SK-N-SH (cell line): ENCODE results near the gene FOXK1. TPM values are rescaled to one million over a fixed set of nuclear protein-coding genes. Genes with fewer than 3 reads are reported as not detected.

Experiments used
- CTCF ChIA-PET: fragments of 300-600, 350-600 bp; formaldehyde crosslinking; extraction: SDS; loops from one replicate; lab custom pipeline; 2021; lab: Yijun Ruan, JAX
- POLR2A ChIA-PET: fragments of 350-600 bp; sonication (Branson Sonifier 250); formaldehyde crosslinking; extraction: SDS; loops from one replicate; lab custom pipeline; 2020; ENCODE audit warnings: antibody characterized with exemption, inconsistent platforms; lab: Yijun Ruan, JAX
- DNase-seq: peaks from one replicate; pipeline ENCODE4 v3.0.0; 2012
- H2AFZ ChIP-seq: fragments of 200-600 bp; sonication (generic); 2 replicates; pipeline ENCODE4 v1.8.1; 2016; ENCODE audit warnings: antibody characterized with exemption, mild to moderate bottlenecking, low read depth
- H3F3A ChIP-seq: fragments of 200-600 bp; sonication (generic); replicated peaks from 2 replicates; pipeline ENCODE3; 2016; ENCODE audit warnings: antibody characterized with exemption, mild to moderate bottlenecking; ENCODE audit not compliant: insufficient read depth
- H3K27ac ChIP-seq, 2 experiments: fragments of 200-500 bp in 1 of 2; fragments of 200-600 bp in 1 of 2; sonication (Bioruptor generic) in 1 of 2; sonication (generic), shearing (Covaris generic) in 1 of 2; 2 replicates each; pipeline versions ENCODE4 v1.5.1 to v1.6.1; 2014 to 2016; ENCODE audit warnings: low read depth in 2 of 2, inconsistent platforms in 1 of 2, low read length in 1 of 2, mild to moderate bottlenecking in 1 of 2, mixed read lengths in 1 of 2
- H3K27me3 ChIP-seq: fragments of 200-600 bp; sonication (generic), shearing (Covaris generic); 2 replicates; pipeline ENCODE4 v1.6.1; 2016; ENCODE audit warnings: mixed run types; ENCODE audit not compliant: insufficient read depth
- H3K36me3 ChIP-seq, 2 experiments: fragments of 200-500 bp in 1 of 2; fragments of 200-600 bp in 1 of 2; sonication (Bioruptor generic) in 1 of 2; sonication (generic) in 1 of 2; replicated peaks in 1 of 2; 2 replicates each; pipeline versions ENCODE3 to v1.5.1; 2014 to 2016; ENCODE audit warnings: low read length in 1 of 2, mild to moderate bottlenecking in 1 of 2; ENCODE audit not compliant: insufficient read depth in 2 of 2, control insufficient read depth in 1 of 2
- H3K4me1 ChIP-seq, 2 experiments: fragments of 200-500 bp in 1 of 2; fragments of 200-600 bp in 1 of 2; sonication (Bioruptor generic) in 1 of 2; sonication (generic), shearing (Covaris generic) in 1 of 2; 2 replicates each; pipeline versions ENCODE4 v1.5.1 to v1.6.1; 2014 to 2016; ENCODE audit warnings: low read depth in 1 of 2, low read length in 1 of 2, mixed run types in 1 of 2; ENCODE audit not compliant: insufficient read depth in 2 of 2, control insufficient read depth in 1 of 2
- H3K4me2 ChIP-seq: fragments of 200-600 bp; sonication (generic), shearing (Covaris generic); 2 replicates; pipeline ENCODE4 v1.6.1; 2017; ENCODE audit warnings: mixed run types
- H3K4me3 ChIP-seq, 2 experiments: fragments of 200-500 bp in 1 of 2; fragments of 200-600 bp in 1 of 2; sonication (Bioruptor generic) in 1 of 2; sonication (generic), shearing (Covaris generic) in 1 of 2; 2 replicates each; pipeline versions ENCODE4 v1.5.1 to v1.8.1; 2014 to 2016; ENCODE audit warnings: low read depth in 2 of 2, inconsistent platforms in 1 of 2, low read length in 1 of 2, mild to moderate bottlenecking in 1 of 2, mixed read lengths in 1 of 2, moderate library complexity in 1 of 2
- H3K79me2 ChIP-seq: fragments of 200-600 bp; sonication (generic); 2 replicates; pipeline ENCODE4 v1.8.1; 2017; ENCODE audit warnings: mild to moderate bottlenecking; ENCODE audit not compliant: insufficient read depth
- H3K9ac ChIP-seq: fragments of 200-600 bp; sonication (generic); 2 replicates; pipeline ENCODE4 v1.6.1; 2017; ENCODE audit warnings: mixed run types
- H3K9me2 ChIP-seq: fragments of 200-600 bp; sonication (generic); 2 replicates; pipeline ENCODE4 v1.6.1; 2017; ENCODE audit warnings: mixed run types
- H3K9me3 ChIP-seq: fragments of 200-600 bp; sonication (generic); 2 replicates; pipeline ENCODE4 v1.6.1; 2017; ENCODE audit warnings: mixed run types, mild to moderate bottlenecking, moderate library complexity
- H4K20me1 ChIP-seq: fragments of 200-600 bp; sonication (generic); 2 replicates; pipeline ENCODE4 v1.6.1; 2017; ENCODE audit warnings: mild to moderate bottlenecking, mixed run types; ENCODE audit not compliant: insufficient read depth
- CHD2 ChIP-seq: fragments of 150-350 bp; IDR thresholded peaks from 2 replicates; pipeline ENCODE4 v1.6.1; 2018; ENCODE audit warnings: low read length; ENCODE audit not compliant: partially characterized antibody
- EP300 ChIP-seq, 2 experiments: IDR thresholded peaks; 2 replicates each; pipeline versions ENCODE4 v1.4.0 to v1.6.1; 2012; ENCODE audit warnings: borderline replicate concordance in 1 of 2, low read depth in 1 of 2, low read length in 1 of 2
- FOSL2 ChIP-seq: IDR thresholded peaks from 2 replicates; pipeline ENCODE4 v1.4.0; 2012; ENCODE audit warnings: low read depth, mild to moderate bottlenecking, moderate library complexity, borderline replicate concordance
- GABPA ChIP-seq: IDR thresholded peaks from 2 replicates; pipeline ENCODE4 v1.4.0; 2012; ENCODE audit warnings: low read depth, mild to moderate bottlenecking
- GATA2 ChIP-seq: sonication (generic); formaldehyde crosslinking; IDR thresholded peaks from 2 replicates; pipeline ENCODE4 v1.5.0; 2020; ENCODE audit warnings: mild to moderate bottlenecking, missing genetic modification reagents
- MAX ChIP-seq: IDR thresholded peaks from 2 replicates; pipeline ENCODE4 v1.4.0; 2012; ENCODE audit warnings: low read depth
- NFIC ChIP-seq: IDR thresholded peaks from 2 replicates; pipeline ENCODE4 v1.4.0; 2012; ENCODE audit warnings: borderline replicate concordance
- NRF1 ChIP-seq: IDR thresholded peaks from 2 replicates; pipeline ENCODE4 v1.6.1; 2012; ENCODE audit warnings: low read depth, mild to moderate bottlenecking, low read length
- PBX3 ChIP-seq: IDR thresholded peaks from 2 replicates; pipeline ENCODE4; 2012
- POLR2AphosphoS5 ChIP-seq: IDR thresholded peaks from 2 replicates; pipeline ENCODE4 v1.6.1; 2012; ENCODE audit warnings: low read depth, low read length
- RCOR1 ChIP-seq: fragments of 150-350 bp; IDR thresholded peaks from 2 replicates; pipeline ENCODE4 v1.6.1; 2017; ENCODE audit warnings: antibody characterized with exemption, low read length
- REST ChIP-seq: IDR thresholded peaks from 2 replicates; pipeline ENCODE4 v1.6.1; 2012; ENCODE audit warnings: mild to moderate bottlenecking, low read depth, low read length, moderate library complexity
- RFX5 ChIP-seq: IDR thresholded peaks from 2 replicates; pipeline ENCODE4 v1.6.1; 2012; ENCODE audit warnings: mild to moderate bottlenecking, improper control_type of control experiment, low read length
- RXRA ChIP-seq: IDR thresholded peaks from 2 replicates; pipeline ENCODE4 v1.4.0; 2012; ENCODE audit warnings: low read depth, mild to moderate bottlenecking, borderline replicate concordance
- TCF12 ChIP-seq: IDR thresholded peaks from 2 replicates; pipeline ENCODE4 v1.4.0; 2012
- WGBS: methylation state at CpG from one replicate; pipeline ENCODE4 v1.1.6; 2017; ENCODE audit warnings: low lambda C conversion rate; 5-methylcytosine and 5-hydroxymethylcytosine counted together
- polyA plus RNA-seq, 3 experiments: library from polyadenylated mRNA; depleted of rRNA; stranded (reverse); fragments of >200 nt; gene quantifications; 2 replicates each; pipeline ENCODE4 v1.2.3, GENCODE V29; 2012
- TF ChIP-seq, protein P1 (sequence below): IDR thresholded peaks from 2 replicates; pipeline ENCODE4 v1.4.0; 2012; ENCODE audit warnings: low read depth, borderline replicate concordance

Gene FOXK1
- polyA plus RNA-seq, 1 of the 3 experiments (the other 2 are of a cell fraction): 4.7 TPM

DNA sequence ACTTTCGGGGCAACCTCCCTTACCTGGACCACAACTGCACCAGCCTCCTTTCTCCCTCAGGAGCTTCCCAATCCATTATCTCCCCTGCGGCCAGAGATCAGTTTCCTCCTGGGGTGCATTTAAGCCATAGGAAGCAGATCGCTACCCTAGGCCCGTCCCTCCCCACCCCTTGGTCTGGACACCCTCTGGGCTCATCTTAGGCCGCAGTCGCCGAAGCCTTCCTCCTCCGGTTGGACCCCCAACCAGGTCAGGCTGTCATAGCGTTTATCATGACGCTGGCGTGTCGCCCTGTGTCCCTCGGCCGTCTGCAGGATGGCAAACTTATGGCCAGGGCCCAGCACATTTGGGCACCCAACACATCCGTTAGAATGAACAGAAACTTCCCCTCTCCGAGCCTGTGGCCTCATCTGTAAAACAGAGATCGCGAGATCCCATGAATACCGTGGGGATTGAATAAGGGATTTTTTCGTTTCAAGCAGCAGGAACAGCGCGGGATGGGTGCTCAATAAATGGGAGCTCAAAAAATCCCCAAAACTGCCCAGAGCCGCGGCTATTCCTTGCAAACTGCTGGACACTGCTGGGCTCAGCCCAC is 92.7 kb downstream of the FOXK1 start:
- CTCF ChIA-PET: interaction anchor here (0.7 to 3.4 kb wide), 13 partner anchors 8 to 372 kb away, joined by 3 to 14 read pairs (median 4); partner anchors contain the start of gene RADIL
- peaks cover 45% of the 10 kb centered on the region for H3K79me2 ChIP-seq

DNA sequence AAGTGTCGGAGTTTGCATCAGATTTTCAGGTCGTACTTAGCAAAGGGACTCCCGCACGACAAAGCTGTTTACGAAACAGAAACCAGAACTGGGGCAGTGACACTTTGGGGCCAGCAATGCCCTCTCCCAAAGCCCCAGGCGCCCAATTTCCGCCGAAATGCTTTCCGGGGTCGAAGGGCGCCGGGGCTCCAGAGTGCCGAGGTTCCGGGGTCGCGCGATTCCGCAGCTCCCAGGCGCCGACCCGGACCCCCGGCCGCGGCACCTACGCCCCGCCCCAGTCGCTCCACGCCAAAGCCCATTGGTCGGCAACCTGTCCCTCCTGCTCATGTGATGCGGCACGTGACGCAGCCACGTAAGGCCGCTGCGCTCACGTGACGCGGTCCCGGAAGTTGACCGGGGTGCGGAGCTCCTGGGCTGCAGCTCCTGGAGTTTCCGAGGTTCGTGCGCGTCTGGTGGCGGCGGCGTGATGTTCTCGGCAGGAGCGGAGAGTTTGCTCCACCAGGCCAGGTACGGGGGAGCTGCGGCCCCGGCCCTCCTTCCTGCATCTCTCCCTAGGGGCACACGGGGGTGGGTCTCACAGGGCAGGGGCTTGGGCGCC is 93.3 kb downstream of the FOXK1 start, which contains the start of gene AP5Z1:
TSS of gene AP5Z1 (plus strand) at position 374 of the 598 bp plus-strand sequence. CDS start at position 467, 93 bp downstream.
- Histone ChIP-seq H3K79me2 (peaks cover 50% of the 10 kb centered on the region), H3K4me2 (peak within 1 kb of the TSS; percentile 97), H3K4me1 (peaks cover 9 to 18% of the 10 kb centered on the region in 2 experiments; a peak in 1 of 4 replicates), H3K9me3 (no peaks in the 10 kb centered on the region), H3F3A (peaks cover 3% of the 10 kb centered on the region), H3K27me3 (no peaks in the 10 kb centered on the region), H3K4me3 (peak within 1 kb of the TSS; percentile 84 to 99), H2AFZ (peak within 1 kb of the TSS; percentile 90), H3K9ac (peak within 1 kb of the TSS; percentile 91), H3K27ac (peak within 1 kb of the TSS; percentile 87 to 89), H4K20me1 (peaks cover 13% of the 10 kb centered on the region), H3K9me2 (no peaks in the 10 kb centered on the region), H3K36me3 (no peaks in the 10 kb centered on the region)
- POLR2A ChIA-PET: interaction anchor here (0.8 to 1.8 kb wide), 9 partner anchors 9 to 134 kb away, joined by 3 to 9 read pairs (median 6); partner anchors contain the start of gene RADIL
- peak; percentile 100 for DNase-seq
- CTCF ChIA-PET: interaction anchor here (0.8 to 3.4 kb wide), 13 partner anchors 9 to 371 kb away, joined by 3 to 14 read pairs (median 4); partner anchors contain the start of gene RADIL
- 3% methylated on average over 35 of the region's 55 CpGs for WGBS
- TF ChIP-seq EP300 (IDR thresholded peaks at IDR 0.05; ENCODE audit: borderline replicate concordance in 1 of 2, low read depth in 1 of 2, low read length in 1 of 2): peak in 1 of 2 experiments; percentile 24; a peak in 2 of 4 replicates
- TF ChIP-seq RXRA: no peak
- TF ChIP-seq NRF1: no peak
- TF ChIP-seq REST: 0 out of 2 replicates have a peak, but pooled peaks have one; percentile 42
- no peak for TF ChIP-seq RFX5
- TF ChIP-seq GABPA: peak; percentile 85
- no peak; the same call in 1 of the 2 replicates for TF ChIP-seq FOSL2
- peak; percentile 89 for TF ChIP-seq MAX
- peak; percentile 95 for TF ChIP-seq RCOR1
- peak; percentile 53 for TF ChIP-seq NFIC
- peak; percentile 99 for TF ChIP-seq PBX3
- TF ChIP-seq POLR2AphosphoS5: peak; percentile 96
- TF ChIP-seq TCF12: no peak; the same call in 1 of the 2 replicates

More for the DNA sequence above, 92.7 kb downstream of the FOXK1 start:
- POLR2A ChIA-PET: interaction anchor here (0.8 to 1.8 kb wide), 9 partner anchors 10 to 133 kb away, joined by 3 to 9 read pairs (median 6); partner anchors contain the start of gene RADIL
- H3K36me3 ChIP-seq: no peaks in the 10 kb centered on the region
- no peaks in the 10 kb centered on the region for H3K9me3 ChIP-seq
- peak; percentile 72 for DNase-seq
- peaks cover 3% of the 10 kb centered on the region for H3F3A ChIP-seq
- peak overlapping the region; percentile 90 for H2AFZ ChIP-seq
- TF ChIP-seq NRF1 (no peak), GABPA (no peak), GATA2 (CRISPR knock-in tag) (peak; percentile 31; the same call in 1 of the 2 replicates), CHD2 (peak; percentile 95)
- TF ChIP-seq, protein P1, sequence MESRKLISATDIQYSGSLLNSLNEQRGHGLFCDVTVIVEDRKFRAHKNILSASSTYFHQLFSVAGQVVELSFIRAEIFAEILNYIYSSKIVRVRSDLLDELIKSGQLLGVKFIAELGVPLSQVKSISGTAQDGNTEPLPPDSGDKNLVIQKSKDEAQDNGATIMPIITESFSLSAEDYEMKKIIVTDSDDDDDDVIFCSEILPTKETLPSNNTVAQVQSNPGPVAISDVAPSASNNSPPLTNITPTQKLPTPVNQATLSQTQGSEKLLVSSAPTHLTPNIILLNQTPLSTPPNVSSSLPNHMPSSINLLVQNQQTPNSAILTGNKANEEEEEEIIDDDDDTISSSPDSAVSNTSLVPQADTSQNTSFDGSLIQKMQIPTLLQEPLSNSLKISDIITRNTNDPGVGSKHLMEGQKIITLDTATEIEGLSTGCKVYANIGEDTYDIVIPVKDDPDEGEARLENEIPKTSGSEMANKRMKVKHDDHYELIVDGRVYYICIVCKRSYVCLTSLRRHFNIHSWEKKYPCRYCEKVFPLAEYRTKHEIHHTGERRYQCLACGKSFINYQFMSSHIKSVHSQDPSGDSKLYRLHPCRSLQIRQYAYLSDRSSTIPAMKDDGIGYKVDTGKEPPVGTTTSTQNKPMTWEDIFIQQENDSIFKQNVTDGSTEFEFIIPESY: peak; percentile 81; the same call in 1 of the 2 replicates
- no peaks in the 10 kb centered on the region for H3K27me3 ChIP-seq
- 18% methylated on average over 24 of the region's 24 CpGs for WGBS
- no peaks in the 10 kb centered on the region for H3K9me2 ChIP-seq
- peaks cover 7% of the 10 kb centered on the region for H4K20me1 ChIP-seq
- H3K9ac ChIP-seq: peak overlapping the region; percentile 91
- H3K4me2 ChIP-seq: peak overlapping the region; percentile 97
- peaks cover 9 to 18% of the 10 kb centered on the region in 2 experiments; a peak in 1 of 4 replicates for H3K4me1 ChIP-seq
- peak overlapping the region; percentile 87 to 89 for H3K27ac ChIP-seq
- H3K4me3 ChIP-seq: peak overlapping the region; percentile 84 to 99
